Stimulated activated CD4-positive, alpha-beta T cell treated with anti-CD3 and anti-CD28 coated beads, TNF-alpha, amount 100 ng/mL, for 4 hours (primary cell): ENCODE results near the gene FOXP1.

Experiments
- DNase-seq, 3 experiments: peaks; one replicate each; pipeline ENCODE4 v3.0.0-alpha.2; 2020; ENCODE audit warnings: low read depth in 3 of 3

FOXP1 gene

GRCh38 chr3:71398157-71398836 lies 185.2 kb downstream of the FOXP1 start:
- DNase-seq, result no peak

GRCh38 chr3:71397726-71398125 lies 185.8 kb downstream of the FOXP1 start:
- no peak for DNase-seq

- no peak for DNase-seq
These were observed 186.5 kb downstream of the FOXP1 start for GRCh38 chr3:71397046-71397445.

- no peak for DNase-seq
These were observed 187.4 kb downstream of the FOXP1 start for GRCh38 chr3:71395927-71396695.

GRCh38 chr3:71395470-71395869 lies 188.1 kb downstream of the FOXP1 start:
- no peak for DNase-seq

- DNase-seq, result no peak
These were observed 189.8 kb downstream of the FOXP1 start for GRCh38 chr3:71393745-71394144.

GRCh38 chr3:71393093-71393492 lies 190.4 kb downstream of the FOXP1 start:
- no peak for DNase-seq

GRCh38 chr3:71392251-71392650 lies 191.3 kb downstream of the FOXP1 start:
- DNase-seq, result no peak

GRCh38 chr3:71391361-71391760 lies 192.2 kb downstream of the FOXP1 start:
- no peak for DNase-seq

- DNase-seq, result no peak
These were observed 193.5 kb downstream of the FOXP1 start for GRCh38 chr3:71389911-71390573.

GRCh38 chr3:71389191-71389590 lies 194.3 kb downstream of the FOXP1 start:
- DNase-seq, result no peak

GRCh38 chr3:71388535-71389120 lies 194.9 kb downstream of the FOXP1 start:
- no peak for DNase-seq

GRCh38 chr3:71387586-71387985 lies 195.9 kb downstream of the FOXP1 start:
- DNase-seq, result no peak

- no peak for DNase-seq
These were observed 198.5 kb downstream of the FOXP1 start for GRCh38 chr3:71384837-71385716.

GRCh38 chr3:71384388-71384787 lies 199.1 kb downstream of the FOXP1 start:
- no peak for DNase-seq

- DNase-seq, result no peak
These were observed 203.4 kb downstream of the FOXP1 start for GRCh38 chr3:71380096-71380495.

- DNase-seq, result no peak
These were observed 205.0 kb downstream of the FOXP1 start for GRCh38 chr3:71378509-71378908.

GRCh38 chr3:71376911-71377310 lies 206.6 kb downstream of the FOXP1 start:
- DNase-seq, result no peak

GRCh38 chr3:71376503-71376902 lies 207.0 kb downstream of the FOXP1 start:
- DNase-seq, result no peak

GRCh38 chr3:71374582-71374981 lies 208.9 kb downstream of the FOXP1 start:
- DNase-seq, result no peak

GRCh38 chr3:71372911-71373637 lies 210.5 kb downstream of the FOXP1 start:
- no peak for DNase-seq
